ENCODE data around the gene SNX7. TPM values are rescaled to one million over a fixed set of nuclear protein-coding genes. Genes with fewer than 3 reads are reported as not detected.

Gene SNX7
- total RNA-seq, 1 donor from 2014 or later, result 15.2 TPM

- intact Hi-C loops (cut with DNase I), result no loop called here
- Histone ChIP-seq H3K9me3 (no peaks in the 10 kb centered on the region), H3K36me3 (no peaks in the 10 kb centered on the region), H3K27me3 (ENCODE audit: low read depth) (no peaks in the 10 kb centered on the region), H3K4me3 (no peak overlapping the region), H3K4me1 (no peaks in the 10 kb centered on the region), H3K27ac (no peak overlapping the region)
- DNase-seq, result no peak
- TF ChIP-seq CTCF (IDR thresholded peaks at IDR 0.05), result no peak
- ATAC-seq, result no peak
These were observed 62.1 kb downstream of the SNX7 start for GRCh38 chr1:98723574-98723973.

GRCh38 chr1:98732985-98733781 lies 71.7 kb downstream of the SNX7 start:
- ATAC-seq (no peak), DNase-seq (no peak)
- H3K9me3 ChIP-seq, result no peaks in the 10 kb centered on the region
- intact Hi-C loops (cut with DNase I), result no loop called here
- H3K4me1 ChIP-seq, result no peaks in the 10 kb centered on the region
- H3K27me3 ChIP-seq (ENCODE audit: low read depth), result no peaks in the 10 kb centered on the region
- no peak overlapping the region for H3K27ac ChIP-seq
- TF ChIP-seq CTCF (IDR thresholded peaks at IDR 0.05), result no peak
- H3K36me3 ChIP-seq, result no peaks in the 10 kb centered on the region
- no peak overlapping the region for H3K4me3 ChIP-seq

GRCh38 chr1:98733782-98734112 lies 72.2 kb downstream of the SNX7 start:
- TF ChIP-seq CTCF (IDR thresholded peaks at IDR 0.05), result no peak

GRCh38 chr1:98735756-98736155 lies 74.2 kb downstream of the SNX7 start:
- Histone ChIP-seq H3K27ac (no peak overlapping the region), H3K27me3 (ENCODE audit: low read depth) (no peaks in the 10 kb centered on the region), H3K36me3 (no peaks in the 10 kb centered on the region), H3K4me1 (no peaks in the 10 kb centered on the region), H3K4me3 (no peak overlapping the region), H3K9me3 (no peaks in the 10 kb centered on the region)
- DNase-seq, result no peak
- intact Hi-C loops (cut with DNase I), result no loop called here
- no peak for ATAC-seq
- no peak for TF ChIP-seq CTCF (IDR thresholded peaks at IDR 0.05)

More at GRCh38 chr1:98733782-98734112, 72.2 kb downstream of the SNX7 start:
- intact Hi-C loops (cut with DNase I), result no loop called here
- Histone ChIP-seq H3K4me1 (no peaks in the 10 kb centered on the region), H3K27me3 (ENCODE audit: low read depth) (no peaks in the 10 kb centered on the region), H3K27ac (no peak overlapping the region), H3K9me3 (no peaks in the 10 kb centered on the region), H3K36me3 (no peaks in the 10 kb centered on the region), H3K4me3 (no peak overlapping the region)
- DNase-seq, result no peak
- no peak for ATAC-seq

GRCh38 chr1:98737835-98738234 lies 76.3 kb downstream of the SNX7 start:
- no peaks in the 10 kb centered on the region for H3K27me3 ChIP-seq (ENCODE audit: low read depth)
- H3K27ac ChIP-seq, result no peak overlapping the region
- no peaks in the 10 kb centered on the region for H3K4me1 ChIP-seq
- intact Hi-C loops (cut with DNase I), result no loop called here
- no peak for ATAC-seq
- no peaks in the 10 kb centered on the region for H3K36me3 ChIP-seq
- no peaks in the 10 kb centered on the region for H3K9me3 ChIP-seq
- TF ChIP-seq CTCF (IDR thresholded peaks at IDR 0.05), result no peak
- H3K4me3 ChIP-seq, result no peak overlapping the region
- DNase-seq, result no peak
